Measurements from ENCODE around the gene IQCH. TPM values are rescaled to one million over a fixed set of nuclear protein-coding genes. Genes with fewer than 3 reads are reported as not detected.
"Not testable (repeated sequence)": the region's sequence is repeated elsewhere in the genome, so short reads cannot be mapped to it uniquely, and the experiment has no call there.

IQCH gene
- total and polyA plus RNA-seq, 2 of the 4 experiments (the other 2 are of a cell fraction) = 0.60 to 2.5 TPM

DNA sequence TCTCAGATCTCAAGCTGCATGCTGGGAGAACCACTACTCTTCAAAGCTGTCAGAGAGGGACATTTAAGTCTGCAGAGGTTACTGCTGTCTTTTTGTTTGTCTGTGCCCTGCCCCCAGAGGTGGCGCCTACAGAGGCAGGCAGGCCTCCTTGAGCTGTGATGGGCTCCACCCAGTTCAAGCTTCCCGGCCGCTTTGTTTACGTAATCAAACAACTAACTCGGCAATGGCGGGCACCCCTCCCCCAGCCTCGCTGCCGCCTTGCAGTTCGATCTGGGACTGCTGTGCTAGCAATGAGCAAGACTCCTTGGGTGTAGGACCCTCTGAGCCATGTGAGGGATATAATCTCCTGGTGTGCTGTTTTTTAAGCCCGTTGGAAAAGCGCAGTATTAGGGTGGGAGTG is 199.1 kb downstream of the IQCH start:
- H3K23ac ChIP-seq (ENCODE audit: low read depth, low read length); H3K27me3 ChIP-seq (ENCODE audit: control insufficient read depth, insufficient read depth, low read length); dilution Hi-C loops (cut with HindIII; ENCODE audit: low sequenced_read_pairs, unreplicated experiment); H3K4me2 ChIP-seq (ENCODE audit: low read depth, low read length); DNase-seq; H3K4ac ChIP-seq (ENCODE audit: low read depth, low read length); H3K4me3 ChIP-seq (ENCODE audit: insufficient read depth, low read depth, low read length); H4K91ac ChIP-seq (ENCODE audit: insufficient read depth, low read depth, low read length); H2BK5ac ChIP-seq (ENCODE audit: low read depth, low read length, poor library complexity, severe bottlenecking); H2BK120ac ChIP-seq (ENCODE audit: low read depth, low read length); H3K27ac ChIP-seq (ENCODE audit: insufficient read depth, low read length); H3K36me3 ChIP-seq (ENCODE audit: control insufficient read depth, insufficient read depth, low read length); H3K9me3 ChIP-seq (ENCODE audit: control insufficient read depth, insufficient read depth, low read length); CTCF ChIA-PET; H2BK20ac ChIP-seq (ENCODE audit: low read depth, low read length); H2AK9ac ChIP-seq (replicated peaks; ENCODE audit: low read depth, low read length, poor library complexity); intact Hi-C loops (cut with micrococcal nuclease); ATAC-seq (ENCODE audit: low read depth); H3K9ac ChIP-seq (ENCODE audit: low read depth, low read length); H3K18ac ChIP-seq (ENCODE audit: low read depth, low read length); H3K14ac ChIP-seq (replicated peaks; ENCODE audit: low read depth, low read length); H4K20me1 ChIP-seq (ENCODE audit: insufficient read depth, low read length); H3K79me1 ChIP-seq (ENCODE audit: low read depth in 1 of 2, low read length in 2 of 2); in situ Hi-C loops (cut with MboI; ENCODE audit: low sequenced_read_pairs); H2BK15ac ChIP-seq (ENCODE audit: low read depth, low read length); H2AFZ ChIP-seq (replicated peaks; ENCODE audit: low read length, poor library complexity); H3K4me1 ChIP-seq (ENCODE audit: control insufficient read depth, insufficient read depth, low read length); H3K56ac ChIP-seq (ENCODE audit: extremely low read depth, insufficient read depth, low read length); H3K9me1 ChIP-seq (ENCODE audit: insufficient read depth, low read length); H4K5ac ChIP-seq (ENCODE audit: low read depth, low read length); POLR2A ChIA-PET (ENCODE audit: unreplicated experiment); H2AK5ac ChIP-seq (ENCODE audit: low read depth, low read length); BruUV-seq (replicated peaks); H4K8ac ChIP-seq (ENCODE audit: low read depth in 2 of 2, low read length in 2 of 2): not testable (repeated sequence)
- no CpG with 5 or more reads among the region's 11 CpGs for WGBS, 2 experiments (ENCODE audit: extremely low coverage in 2 of 2, insufficient read length in 1 of 2)
